K562 (cell line): Measurements from ENCODE around the gene ZMIZ1. TPM values are rescaled to one million over a fixed set of nuclear protein-coding genes. Genes with fewer than 3 reads are reported as not detected.
A peak's percentile ranks its signal among the peaks of the same experiment; 100 is the strongest.

Source experiments
- ATAC-seq: fragments of 200-7000 bp; cut with Tn5 transposase; 3 replicates; pipeline ENCODE4 v1.9.1; 2020; ENCODE audit warnings: moderate library complexity
- BruUV-seq: library from RNA; stranded (reverse); fragments of 400-500 nt; replicated peaks from 2 replicates; lab custom pipeline; 2021; lab: Mats Ljungman, UMichigan
- CTCF ChIA-PET: fragments of 300-600 bp; formaldehyde crosslinking; extraction: SDS; loops from one replicate; lab custom pipeline; 2021; ENCODE audit warnings: low intra/inter-chr PET ratio; lab: Yijun Ruan, JAX
- POLR2A ChIA-PET: fragments of 300-600, 350-650 bp; sonication (Branson Sonifier 250); formaldehyde crosslinking; extraction: SDS; loops from one replicate; lab custom pipeline; 2021; ENCODE audit warnings: antibody characterized with exemption, inconsistent platforms; lab: Yijun Ruan, JAX
- DNase-seq, 4 experiments: peaks; one replicate each; pipeline versions ENCODE4 v3.0.0 to v3.0.0-alpha.2; 2011 to 2018; ENCODE audit warnings: low spot score in 3 of 4, mixed read lengths in 3 of 4; ENCODE audit errors: extremely low read depth in 1 of 4
- FAIRE-seq: peaks from 2 replicates; lab custom pipeline; 2011; peaks lifted over from hg19 to GRCh38; lab: Jason Lieb, UNC
- H2AFZ ChIP-seq: 2 replicates; pipeline ENCODE4 v1.6.0; 2011; ENCODE audit warnings: low read depth, low read length, control low read depth, inconsistent platforms
- H3K27ac ChIP-seq: fragments of 200-600 bp; 3 replicates; pipeline ENCODE4 v1.8.0; 2011; ENCODE audit warnings: low read depth, mild to moderate bottlenecking, control low read depth, inconsistent platforms, low read length, moderate library complexity, mixed read lengths; ENCODE audit errors: extremely low read depth
- H3K27me3 ChIP-seq, 2 experiments: fragments of 300-600 bp in 1 of 2; 2 replicates in 1 of 2; 3 replicates in 1 of 2; pipeline versions ENCODE4 v1.6.0 to v1.8.0; 2011; ENCODE audit warnings: inconsistent platforms in 2 of 2, low read length in 2 of 2, mild to moderate bottlenecking in 1 of 2, mixed read lengths in 1 of 2, moderate library complexity in 1 of 2; ENCODE audit not compliant: control insufficient read depth in 2 of 2, insufficient read depth in 2 of 2
- H3K36me3 ChIP-seq: fragments of 300-600 bp; 3 replicates; pipeline ENCODE4 v1.8.0; 2011; ENCODE audit warnings: mild to moderate bottlenecking, low read length, inconsistent platforms; ENCODE audit not compliant: control insufficient read depth, insufficient read depth
- H3K4me1 ChIP-seq, 2 experiments: fragments of 200-600 bp in 1 of 2; replicated peaks in 1 of 2; 2 replicates in 1 of 2; 3 replicates in 1 of 2; pipeline versions ENCODE4 v1.5.1 to v1.8.0; 2011; ENCODE audit warnings: inconsistent platforms in 2 of 2, low read length in 2 of 2, mild to moderate bottlenecking in 1 of 2, mixed read lengths in 1 of 2, moderate library complexity in 1 of 2; ENCODE audit not compliant: control insufficient read depth in 2 of 2, insufficient read depth in 2 of 2
- H3K4me2 ChIP-seq: 2 replicates; pipeline ENCODE4 v1.6.1; 2011; ENCODE audit warnings: low read length, control low read depth, inconsistent platforms, mixed read lengths; ENCODE audit not compliant: insufficient read depth
- H3K4me3 ChIP-seq: fragments of 200-600 bp; sonication (generic), shearing (Covaris generic); 2 replicates; pipeline ENCODE4 v1.5.1; 2016; ENCODE audit warnings: control low read depth, inconsistent platforms
- H3K79me2 ChIP-seq: fragments of 200-600 bp; 3 replicates; pipeline ENCODE4 v1.8.0; 2011; ENCODE audit warnings: low read length, inconsistent platforms; ENCODE audit not compliant: control insufficient read depth, insufficient read depth
- H3K9ac ChIP-seq, 2 experiments: 2 replicates each; pipeline versions ENCODE4 v1.6.0 to v1.6.1; 2011; ENCODE audit warnings: low read depth in 2 of 2, low read length in 2 of 2, control low read depth in 1 of 2, inconsistent platforms in 1 of 2, mild to moderate bottlenecking in 1 of 2, mixed read lengths in 1 of 2; ENCODE audit not compliant: insufficient read depth in 1 of 2
- H3K9me1 ChIP-seq: one replicate; pipeline ENCODE4 v1.6.0; 2011; ENCODE audit warnings: inconsistent platforms, mild to moderate bottlenecking, low read length, moderate library complexity; ENCODE audit not compliant: control insufficient read depth, insufficient read depth
- H3K9me3 ChIP-seq: replicated peaks from 2 replicates; pipeline ENCODE4 v1.5.1; 2011; ENCODE audit warnings: low read depth, low read length, inconsistent platforms; ENCODE audit not compliant: control insufficient read depth, insufficient read depth
- H4K20me1 ChIP-seq: replicated peaks from 2 replicates; pipeline ENCODE4 v1.6.1; 2011; ENCODE audit warnings: low read length, inconsistent platforms, mixed read lengths; ENCODE audit not compliant: control insufficient read depth, insufficient read depth
- CBX5 ChIP-seq: IDR thresholded peaks from 2 replicates; pipeline ENCODE4 v1.6.1; 2014; ENCODE audit warnings: low read depth, borderline replicate concordance
- ELF2 ChIP-seq: fragments of 250-450 bp; sonication (Bioruptor Pico); IDR thresholded peaks from 2 replicates; pipeline ENCODE4 v1.5.0; 2021; ENCODE audit warnings: mild to moderate bottlenecking
- GATAD2B ChIP-seq: fragments of 450-650 bp; IDR thresholded peaks from 2 replicates; pipeline ENCODE4 v1.6.1; 2017; ENCODE audit warnings: mild to moderate bottlenecking, borderline replicate concordance
- HDAC2 ChIP-seq: fragments of 450-650 bp; IDR thresholded peaks from 2 replicates; pipeline ENCODE4 v1.6.1; 2016; ENCODE audit warnings: mild to moderate bottlenecking
- HNRNPL ChIP-seq: fragments of 200-400 bp; formaldehyde crosslinking; IDR thresholded peaks from 2 replicates; pipeline ENCODE4 v1.6.1; 2017; ENCODE audit warnings: low read depth, mild to moderate bottlenecking, low read length
- KAT7 ChIP-seq: sonication (generic); formaldehyde crosslinking; IDR thresholded peaks from 2 replicates; pipeline ENCODE4 v1.8.0; 2022; ENCODE audit warnings: missing genetic modification reagents, mild to moderate bottlenecking, borderline replicate concordance
- MAX ChIP-seq: sonication (generic); formaldehyde crosslinking; IDR thresholded peaks from 2 replicates; pipeline ENCODE4 v1.9.0; 2022; ENCODE audit warnings: mild to moderate bottlenecking, missing genetic modification reagents
- PHF21A ChIP-seq: fragments of 450-650 bp; IDR thresholded peaks from 2 replicates; pipeline ENCODE4 v1.6.1; 2017; ENCODE audit warnings: low read depth, borderline replicate concordance
- POLR2G ChIP-seq: fragments of 200-400 bp; formaldehyde crosslinking; IDR thresholded peaks from 2 replicates; pipeline ENCODE4 v1.6.1; 2017; ENCODE audit warnings: low read depth, mild to moderate bottlenecking, antibody characterized with exemption, low read length, moderate library complexity
- RBM34 ChIP-seq: fragments of 200-400 bp; formaldehyde crosslinking; IDR thresholded peaks from 2 replicates; pipeline ENCODE4 v1.6.1; 2018; ENCODE audit warnings: low read length, borderline replicate concordance; ENCODE audit not compliant: insufficient read depth
- SRSF7 ChIP-seq: fragments of 200-400 bp; formaldehyde crosslinking; optimal IDR thresholded peaks from 2 replicates; pipeline ENCODE3; 2017; ENCODE audit warnings: mild to moderate bottlenecking, low read depth, low read length
- ZKSCAN8 ChIP-seq: fragments of 200-800 bp; sonication (Bioruptor generic); IDR thresholded peaks from 2 replicates; pipeline ENCODE4 v1.6.1; 2016; ENCODE audit warnings: missing genetic modification characterization, missing compliant biosample characterization
- ZNF212 ChIP-seq: fragments of 450-650 bp; formaldehyde crosslinking; IDR thresholded peaks from 2 replicates; pipeline ENCODE4 v1.4.0; 2020; ENCODE audit warnings: mild to moderate bottlenecking
- ZZZ3 ChIP-seq: fragments of 450-650 bp; IDR thresholded peaks from 2 replicates; pipeline ENCODE4 v1.6.1; 2016; ENCODE audit warnings: antibody characterized with exemption, mild to moderate bottlenecking, moderate library complexity
- WGBS: fragments of 100-300 bp; shearing (Covaris generic); methylation state at CpG from one replicate; pipeline ENCODE4 v1.1.6; 2016; ENCODE audit warnings: low coverage, mixed read lengths; ENCODE audit not compliant: insufficient coverage; ENCODE audit errors: missing lambda C conversion rate; 5-methylcytosine and 5-hydroxymethylcytosine counted together
- in situ Hi-C: fragments of 300-500 bp; cut with MboI; formaldehyde crosslinking; loops from 4 replicates; pipeline ENCODE4 v1.15.0; 2018; ENCODE audit warnings: inconsistent platforms, mixed read lengths
- intact Hi-C: fragments of 100-400 bp; cut with micrococcal nuclease; formaldehyde crosslinking; loops from 2 replicates; pipeline ENCODE4 v1.14.2; 2022
- polyA plus RNA-seq, 8 experiments: library from polyadenylated mRNA; depleted of rRNA in 4 of 8; stranded (reverse) in 5 of 8; unstranded in 3 of 8; fragments of >200 nt; fragmentation: Nextera tagmentation in 2 of 8; fragmentation: Illumina TruSeq in 1 of 8; extraction: Ambion mirVana in 2 of 8; extraction: Trizol in 1 of 8; gene quantifications; 2 replicates each; pipeline versions ENCODE4 v1.2.1 to v1.2.3, GENCODE V29; 2011 to 2014; ENCODE audit warnings: inconsistent platforms in 1 of 8, missing spikeins in 1 of 8
- total RNA-seq, 7 experiments: library from RNA; depleted of rRNA in 6 of 7; stranded (reverse); fragments of >200 nt in 6 of 7; fragmentation: Illumina TruSeq in 2 of 7; extraction: Trizol in 2 of 7; gene quantifications; 2 replicates each; pipeline versions ENCODE4 v1.2.1 to v1.2.3, GENCODE V29; 2011 to 2021; ENCODE audit warnings: low replicate concordance in 1 of 7
- TF ChIP-seq, protein P1 (sequence below): fragments of 250-450 bp; sonication (Bioruptor Pico); IDR thresholded peaks from 2 replicates; pipeline ENCODE4 v1.8.0; 2021; ENCODE audit warnings: moderate library complexity, mild to moderate bottlenecking, inconsistent platforms

Gene ZMIZ1
- total and polyA plus RNA-seq, 9 of the 15 experiments (the other 6 are each of a cell fraction or from before 2014, with no cell fraction given): 1.0 to 37.3 (median 4.3) TPM

DNA sequence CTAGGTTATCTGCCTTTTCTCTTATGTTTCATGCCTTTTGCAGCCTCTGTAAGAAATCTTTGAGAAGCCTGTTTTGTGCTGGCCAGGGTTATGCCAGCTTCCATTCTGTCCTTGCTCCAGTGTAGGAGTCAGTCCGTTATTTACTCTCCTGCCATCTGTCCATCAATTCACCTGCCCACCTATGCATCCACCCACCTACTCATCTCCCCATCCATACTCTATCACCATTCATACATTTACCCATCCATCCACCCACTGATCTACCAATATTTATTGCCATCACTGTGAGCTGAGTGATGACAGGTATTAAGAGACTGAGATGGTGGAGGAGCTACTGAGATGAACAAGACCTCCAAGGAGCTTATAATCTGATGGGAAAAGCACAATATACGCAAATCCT is 265.8 kb downstream of the ZMIZ1 start:
- H3K4me3 ChIP-seq: no peak overlapping the region
- H3K4me1 ChIP-seq: no peaks in the 10 kb centered on the region
- DNase-seq: no peak
- H3K27me3 ChIP-seq: peaks cover 3 to 31% of the 10 kb centered on the region in 2 experiments
- FAIRE-seq: no peak
- 11% methylated on average over 2 of the region's 2 CpGs for WGBS
- TF ChIP-seq CBX5 (no peak), ZNF212 (CRISPR knock-in tag) (no peak), ZKSCAN8 (CRISPR knock-in tag) (no peak), ZZZ3 (no peak)
- in situ Hi-C loops: no loop called here
- intact Hi-C loops: no loop called here
- no peaks in the 10 kb centered on the region for H3K36me3 ChIP-seq
- ATAC-seq: no peak
- no peaks in the 10 kb centered on the region for H3K9me3 ChIP-seq
- no peak overlapping the region for H3K4me2 ChIP-seq
- H3K27ac ChIP-seq: no peak overlapping the region
- ChIA-PET POLR2A (interaction anchor here (0.6 to 3.1 kb wide), 5 partner anchors 9 to 838 kb away, joined by 3 to 16 read pairs (median 4); no protein-coding TSS in a partner anchor), CTCF (no interaction called here)
- BruUV-seq: no TSS peak
- H3K9me1 ChIP-seq: no peaks in the 10 kb centered on the region
- peaks cover 5% of the 10 kb centered on the region; the same call in 1 of the 2 replicates for H4K20me1 ChIP-seq
- H3K9ac ChIP-seq: no peak overlapping the region
- H3K79me2 ChIP-seq: no peaks in the 10 kb centered on the region
- no peak overlapping the region for H2AFZ ChIP-seq

- H3K27ac ChIP-seq: no peak overlapping the region
- DNase-seq (no peak), FAIRE-seq (no peak), ATAC-seq (no peak)
- no peak overlapping the region for H3K4me3 ChIP-seq
- no TSS peak for BruUV-seq
- no peak overlapping the region for H3K4me2 ChIP-seq
- H3K4me1 ChIP-seq: no peaks in the 10 kb centered on the region
- ChIA-PET POLR2A (interaction anchor here (0.6 to 3.1 kb wide), 4 partner anchors 8 to 838 kb away, joined by 3 to 16 read pairs (median 6); no protein-coding TSS in a partner anchor), CTCF (no interaction called here)
- 23% methylated on average over 2 of the region's 2 CpGs for whole genome bisulfite sequencing
- in situ Hi-C loops (loop anchor here (5.0 kb wide), 1 partner anchor 48 kb away; no protein-coding TSS in a partner anchor), intact Hi-C loops (no loop called here)
- H3K9me1 ChIP-seq: no peaks in the 10 kb centered on the region
- H2AFZ ChIP-seq: no peak overlapping the region
- no peaks in the 10 kb centered on the region for H3K9me3 ChIP-seq
- no peaks in the 10 kb centered on the region for H3K79me2 ChIP-seq
- peaks cover 5% of the 10 kb centered on the region; the same call in 1 of the 2 replicates for H4K20me1 ChIP-seq
- H3K9ac ChIP-seq: peak overlapping the region in 1 of 2 experiments; percentile 29; a peak in 1 of 4 replicates
- peaks cover 3 to 30% of the 10 kb centered on the region in 2 experiments; a peak in 4 of 5 replicates for H3K27me3 ChIP-seq
- no peaks in the 10 kb centered on the region for H3K36me3 ChIP-seq
- TF ChIP-seq GATAD2B (no peak), RBM34 (no peak), KAT7 (no peak), MAX (CRISPR knock-in tag) (no peak), PHF21A (no peak), HNRNPL (no peak), POLR2G (no peak), HDAC2 (no peak), ELF2 (CRISPR knock-in tag) (no peak), SRSF7 (no peak)
- TF ChIP-seq, protein P1, sequence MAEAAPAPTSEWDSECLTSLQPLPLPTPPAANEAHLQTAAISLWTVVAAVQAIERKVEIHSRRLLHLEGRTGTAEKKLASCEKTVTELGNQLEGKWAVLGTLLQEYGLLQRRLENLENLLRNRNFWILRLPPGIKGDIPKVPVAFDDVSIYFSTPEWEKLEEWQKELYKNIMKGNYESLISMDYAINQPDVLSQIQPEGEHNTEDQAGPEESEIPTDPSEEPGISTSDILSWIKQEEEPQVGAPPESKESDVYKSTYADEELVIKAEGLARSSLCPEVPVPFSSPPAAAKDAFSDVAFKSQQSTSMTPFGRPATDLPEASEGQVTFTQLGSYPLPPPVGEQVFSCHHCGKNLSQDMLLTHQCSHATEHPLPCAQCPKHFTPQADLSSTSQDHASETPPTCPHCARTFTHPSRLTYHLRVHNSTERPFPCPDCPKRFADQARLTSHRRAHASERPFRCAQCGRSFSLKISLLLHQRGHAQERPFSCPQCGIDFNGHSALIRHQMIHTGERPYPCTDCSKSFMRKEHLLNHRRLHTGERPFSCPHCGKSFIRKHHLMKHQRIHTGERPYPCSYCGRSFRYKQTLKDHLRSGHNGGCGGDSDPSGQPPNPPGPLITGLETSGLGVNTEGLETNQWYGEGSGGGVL (CRISPR knock-in tag): no peak
Measured at GRCh38 chr10:79335094-79335469, 266.3 kb downstream of the ZMIZ1 start.
